HS-5 (cell line): Measurements from ENCODE around the gene DOCK1.

Experiments used
- DNase-seq: peaks from one replicate; pipeline ENCODE4 v3.0.0-alpha.2; 2012; ENCODE audit warnings: low read depth

The DOCK1 gene

DNA sequence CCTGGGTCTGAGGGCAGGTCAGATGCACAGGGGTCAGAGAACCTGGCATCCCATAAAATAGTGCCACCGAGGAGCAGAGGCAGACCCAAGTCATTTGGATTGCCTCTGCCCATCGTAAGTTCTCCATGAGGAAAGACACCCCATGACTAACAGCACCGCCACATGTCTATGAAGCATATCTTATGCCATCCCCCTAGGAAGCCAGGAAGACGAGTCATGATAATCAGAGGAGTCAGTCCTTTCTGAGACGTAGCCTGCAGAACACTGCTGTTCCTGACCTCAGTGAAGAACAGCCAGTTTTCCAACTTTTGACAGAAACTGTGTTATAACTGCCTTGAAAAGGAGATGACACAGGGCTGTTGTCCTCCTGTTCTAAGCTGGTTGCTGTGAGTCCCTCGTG lies 239.9 kb downstream of the DOCK1 start:
- peak; percentile 56 for DNase-seq

DNA sequence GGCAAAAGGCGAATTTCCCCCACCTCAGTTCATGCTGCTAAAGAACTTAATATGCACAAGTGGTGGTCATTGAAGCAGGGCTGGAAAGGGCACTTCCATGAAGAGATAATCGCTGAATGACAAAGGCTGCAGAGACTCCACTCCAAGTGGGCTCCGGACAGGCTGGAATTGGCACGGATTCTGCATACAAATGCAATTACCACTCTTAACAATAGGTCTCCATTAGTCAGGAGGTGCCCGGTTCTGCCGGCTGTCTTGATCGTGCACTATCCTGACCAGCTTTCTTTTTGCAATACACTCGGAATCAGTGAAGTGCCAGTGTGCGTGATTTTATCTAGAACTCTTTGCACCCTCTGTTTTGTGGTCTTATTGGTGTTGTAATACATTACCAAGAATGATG lies 241.4 kb downstream of the DOCK1 start:
- no peak for DNase-seq

DNA sequence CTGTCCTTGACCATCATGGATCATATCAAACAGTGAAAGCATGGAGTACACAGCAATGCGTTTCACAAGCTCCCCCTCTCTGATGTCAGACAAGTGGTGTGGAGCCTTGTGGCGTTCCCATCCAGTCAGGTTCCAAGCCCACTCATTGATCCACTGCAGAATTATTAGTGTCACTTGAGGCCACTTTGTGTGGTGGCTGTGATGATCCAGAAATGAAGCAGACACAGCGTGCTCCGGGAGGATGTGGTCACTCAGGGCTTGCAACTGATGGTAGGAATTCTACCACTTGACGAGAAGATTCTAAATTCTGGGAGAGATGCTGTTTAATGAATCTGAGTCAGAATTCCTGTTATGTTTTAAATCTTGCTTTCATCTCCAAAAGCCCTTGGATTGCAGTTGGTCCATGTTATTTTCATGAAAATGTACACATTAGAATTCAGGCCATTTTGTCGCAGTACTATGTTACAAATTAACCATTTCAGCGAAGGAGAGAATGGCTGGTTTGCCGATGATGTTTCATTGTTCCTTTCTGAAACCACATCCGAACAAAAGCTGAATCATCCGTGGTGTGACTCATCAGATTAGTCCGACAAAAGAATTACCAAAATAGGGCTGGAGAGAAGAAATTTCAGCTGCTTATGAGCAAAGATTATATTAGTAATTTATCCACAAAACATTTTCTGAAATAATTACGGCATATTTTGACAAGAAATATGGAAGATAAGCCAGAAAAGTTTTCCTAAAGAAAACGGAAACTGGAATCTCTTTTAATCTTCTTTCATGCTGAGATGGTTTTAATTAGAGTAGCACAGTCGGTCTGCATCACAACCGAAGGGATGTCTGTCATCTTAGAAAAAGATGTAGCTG lies 243.1 kb downstream of the DOCK1 start:
- peak; percentile 91 for DNase-seq

DNA sequence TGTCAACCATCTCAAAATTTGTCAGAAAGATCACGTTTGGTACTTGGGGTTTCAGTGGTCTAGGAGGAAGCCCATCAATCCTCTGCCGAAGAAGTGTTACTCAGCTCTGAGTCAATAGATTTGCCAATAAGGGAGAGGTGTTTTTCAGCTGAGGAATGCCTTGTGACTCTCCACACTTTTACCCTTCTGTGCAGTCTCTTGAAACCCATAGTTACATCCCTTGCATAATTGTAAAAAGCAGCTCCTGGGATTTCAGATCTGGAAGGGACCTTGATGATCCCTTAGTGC lies 243.6 kb downstream of the DOCK1 start:
- peak; percentile 82 for DNase-seq

DNA sequence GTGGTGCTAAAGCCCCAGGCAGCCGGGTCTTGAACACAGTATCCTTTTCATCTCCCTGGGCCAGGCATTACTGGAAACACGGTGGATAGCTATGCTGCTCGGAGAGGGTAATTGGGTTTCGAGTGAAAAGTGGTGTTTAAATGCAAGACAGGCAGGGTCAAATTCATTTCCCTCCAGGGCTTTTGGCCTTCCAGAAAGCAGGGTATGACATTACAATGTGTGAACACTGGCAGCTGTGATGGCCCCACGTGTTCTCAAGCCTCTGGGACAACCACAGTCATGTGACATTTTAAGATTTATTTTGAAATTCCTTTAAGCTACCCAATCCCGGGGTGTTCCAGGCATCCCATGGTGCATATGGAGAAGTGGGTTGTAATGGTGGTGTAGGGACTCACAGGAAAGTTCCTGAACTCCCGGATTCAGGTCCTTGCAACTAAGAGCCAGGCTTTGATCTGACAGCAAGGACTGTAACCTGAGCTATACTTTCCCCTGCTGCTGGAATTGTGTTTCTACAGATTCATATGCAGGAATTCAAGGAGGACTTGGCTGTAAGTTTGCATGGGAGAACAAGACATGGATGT lies 244.4 kb downstream of the DOCK1 start:
- DNase-seq: peak; percentile 16

DNA sequence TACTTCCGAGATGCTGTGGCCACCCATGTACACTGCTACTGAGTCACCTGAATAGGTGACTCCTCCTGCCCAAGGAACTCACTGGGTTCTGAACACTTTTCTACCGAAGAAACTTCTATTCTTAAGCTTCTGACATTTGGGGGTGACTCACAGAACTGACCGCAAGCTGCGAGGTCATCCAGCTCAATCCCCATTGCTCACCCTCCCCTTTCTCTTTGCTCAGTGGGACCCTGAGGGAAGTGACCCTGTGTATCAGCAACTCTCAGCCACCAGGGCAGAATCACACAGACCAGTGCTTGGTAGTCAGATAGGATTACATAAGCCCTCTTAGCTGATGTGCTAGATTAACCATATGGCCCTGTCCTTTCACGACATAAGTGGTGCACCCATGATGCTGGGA lies 244.9 kb downstream of the DOCK1 start:
- DNase-seq: peak; percentile 53

DNA sequence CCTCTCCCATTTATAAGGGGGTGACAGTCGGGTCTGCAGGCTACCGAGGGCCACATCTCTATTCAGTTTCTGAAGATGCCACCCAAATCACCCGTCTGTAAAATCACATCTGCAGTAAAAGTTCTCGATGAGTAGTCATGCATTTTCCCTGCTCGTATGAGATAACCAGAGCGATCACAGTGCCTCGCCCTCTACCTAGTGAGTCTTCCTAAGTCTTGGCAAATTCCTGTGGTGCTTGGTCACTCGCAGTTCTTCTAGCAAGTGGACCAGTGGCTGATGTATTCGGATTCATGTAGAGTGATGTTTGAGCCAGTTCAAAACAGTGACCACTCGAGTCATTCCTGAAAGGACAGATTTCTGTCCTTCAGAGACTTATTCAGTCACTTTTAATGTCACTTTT lies 246.3 kb downstream of the DOCK1 start:
- no peak for DNase-seq

DNA sequence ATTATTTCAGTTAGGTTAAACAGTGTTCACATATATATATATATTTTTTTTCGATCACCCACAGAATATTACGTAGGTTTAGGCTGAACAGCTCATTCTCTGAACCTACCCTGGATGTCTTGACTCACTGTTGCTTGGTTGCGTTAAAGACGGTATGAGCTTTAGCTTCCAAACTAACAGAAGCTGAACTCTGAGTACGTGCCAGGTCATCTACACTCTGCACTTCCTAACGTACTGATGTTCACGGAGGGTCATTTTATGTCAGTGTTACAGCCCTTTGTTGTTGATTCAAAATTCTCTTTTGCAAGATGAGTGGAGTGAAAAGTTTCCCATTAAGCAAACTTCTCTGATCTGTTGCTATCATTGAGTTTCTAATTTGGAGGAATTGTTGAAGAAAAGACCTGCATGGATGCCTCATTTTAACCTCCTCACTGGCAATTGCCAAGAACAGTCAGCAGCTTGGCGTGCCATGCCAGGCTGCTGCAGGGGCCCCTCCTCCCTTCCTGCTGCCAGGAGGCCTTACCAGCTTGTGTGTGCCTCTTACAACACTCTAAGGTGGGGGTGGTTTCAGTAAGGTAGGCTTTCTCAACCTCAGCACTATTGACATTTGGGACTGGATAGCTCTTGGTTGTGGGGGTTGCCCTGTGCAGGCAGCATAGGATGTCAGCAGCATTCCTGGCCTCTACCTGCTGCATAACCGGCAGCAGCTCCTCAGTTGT lies 246.9 kb downstream of the DOCK1 start:
- no peak for DNase-seq

DNA sequence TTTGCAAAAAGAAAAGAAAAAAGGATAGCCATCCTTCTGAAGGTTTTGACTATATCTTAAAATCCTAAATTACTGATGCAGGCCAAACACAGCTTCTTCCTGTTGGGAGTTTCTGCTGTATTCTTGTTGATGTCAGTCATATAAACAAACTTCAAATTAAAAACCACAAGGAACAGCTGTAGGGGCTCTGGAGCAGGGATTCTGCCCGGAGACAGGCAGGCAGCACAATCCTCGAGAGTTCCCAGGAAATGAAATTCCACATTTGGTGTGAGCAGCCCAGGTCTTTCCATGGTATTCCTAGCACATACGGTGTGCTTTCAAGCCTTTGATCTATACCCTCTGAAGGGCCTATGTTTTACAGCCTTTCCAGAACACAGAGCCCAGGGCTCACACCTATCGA lies 248.0 kb downstream of the DOCK1 start:
- no peak for DNase-seq

DNA sequence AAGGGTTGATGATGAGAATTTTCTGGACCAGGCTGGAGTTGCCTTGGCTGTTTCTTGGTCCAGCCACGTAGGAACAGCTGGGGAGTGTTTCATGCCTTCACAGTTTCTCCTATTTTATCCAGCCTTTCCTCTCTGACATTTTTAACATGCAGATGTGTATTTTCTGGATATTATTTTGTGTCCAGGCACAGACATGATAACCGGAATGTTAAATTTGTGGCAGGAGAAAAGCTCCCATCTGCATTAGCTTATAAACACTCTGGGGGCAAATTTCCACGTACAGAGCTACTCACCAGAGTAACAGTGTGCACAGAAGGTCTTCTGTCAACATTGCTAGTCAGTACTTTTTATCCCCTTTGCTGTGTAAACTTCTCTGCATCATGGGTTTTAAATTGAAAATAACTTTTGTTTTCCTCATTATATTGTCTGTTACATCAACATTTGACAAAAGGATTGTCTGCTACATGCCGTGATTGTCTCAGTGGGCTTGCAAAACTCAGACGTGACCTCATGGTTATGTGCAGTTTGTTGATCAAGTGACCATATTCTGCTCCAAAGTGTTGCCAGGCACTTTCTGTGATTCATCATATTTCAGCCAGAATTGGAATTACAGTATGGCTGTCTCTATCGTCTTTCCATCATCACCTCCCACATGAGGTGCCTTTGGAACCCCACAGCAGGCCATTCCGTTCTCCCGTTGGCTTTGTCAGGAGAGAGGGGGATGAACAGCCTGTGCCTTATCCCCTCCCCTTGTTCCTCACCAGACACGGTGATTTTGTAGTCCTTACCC lies 249.8 kb downstream of the DOCK1 start:
- no peak for DNase-seq

DNA sequence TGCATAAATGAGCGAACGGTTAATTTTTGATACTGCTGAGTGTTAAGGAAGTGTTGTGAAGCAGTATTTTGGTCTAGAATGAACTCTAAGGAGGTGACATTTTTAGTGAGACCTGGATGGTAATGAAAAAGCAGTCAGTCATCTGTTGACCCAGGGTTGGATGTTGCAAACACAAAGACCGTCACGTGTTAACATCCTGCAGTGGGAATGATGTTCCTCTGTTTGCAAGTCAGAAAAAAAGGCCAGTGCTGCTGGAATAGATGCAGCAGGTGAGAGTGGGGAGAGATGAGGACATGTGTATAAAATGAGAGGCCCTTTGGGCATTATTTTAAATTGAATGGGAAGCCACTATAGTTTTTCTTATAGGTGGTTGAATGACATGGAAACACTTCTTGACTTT lies 251.9 kb downstream of the DOCK1 start:
- DNase-seq: no peak

DNA sequence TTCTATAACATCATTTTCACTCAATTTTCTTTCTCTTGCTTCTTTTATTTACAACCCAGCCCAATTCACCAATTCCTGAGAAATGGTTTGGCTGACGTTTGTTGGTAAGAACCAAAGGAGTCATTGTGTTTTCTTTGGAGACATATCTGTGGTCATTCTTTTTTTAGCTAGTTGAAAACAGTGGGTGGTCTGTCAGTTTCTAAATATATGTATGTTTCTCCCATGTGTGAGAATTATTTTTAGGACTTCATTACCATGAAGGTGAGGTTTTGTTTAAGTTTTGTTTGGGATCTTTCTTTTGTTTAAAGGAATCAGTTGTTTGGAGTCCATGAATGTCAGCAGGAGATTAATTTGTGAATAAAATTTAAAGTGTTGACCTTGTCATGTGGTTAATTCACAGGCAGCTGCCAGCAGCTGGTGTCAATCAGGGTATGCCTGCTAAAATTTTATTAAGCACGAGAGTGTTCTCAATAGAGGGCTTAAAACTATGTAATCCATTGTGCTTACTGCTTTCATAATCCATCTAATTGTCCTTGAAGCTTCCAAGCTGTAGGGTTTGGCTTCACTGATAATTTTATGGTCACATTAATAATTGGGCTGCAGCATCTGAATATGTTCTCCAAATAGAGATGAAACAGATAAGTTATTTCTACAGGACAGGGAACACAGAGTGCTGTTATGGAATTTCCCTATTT lies 252.4 kb downstream of the DOCK1 start:
- DNase-seq: no peak

DNA sequence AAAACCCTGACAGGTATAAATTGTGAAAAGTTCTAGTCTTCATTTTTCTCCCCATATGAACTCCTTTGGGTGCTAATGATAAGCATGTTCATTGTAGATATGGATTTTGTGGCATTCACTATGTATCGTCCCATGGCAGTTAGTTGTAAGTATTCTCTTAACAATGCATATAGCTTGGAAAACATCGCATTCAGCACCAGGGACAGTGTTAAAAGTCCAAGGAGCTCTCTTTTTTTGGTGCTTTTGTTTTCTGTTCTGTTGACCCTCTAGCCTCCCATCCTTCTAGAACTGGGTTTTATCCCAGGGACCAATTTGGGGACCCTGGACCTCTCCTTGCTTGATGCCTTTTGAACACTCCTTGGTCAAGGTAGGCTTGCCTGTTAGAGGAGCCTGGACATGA lies 253.4 kb downstream of the DOCK1 start:
- DNase-seq: no peak

DNA sequence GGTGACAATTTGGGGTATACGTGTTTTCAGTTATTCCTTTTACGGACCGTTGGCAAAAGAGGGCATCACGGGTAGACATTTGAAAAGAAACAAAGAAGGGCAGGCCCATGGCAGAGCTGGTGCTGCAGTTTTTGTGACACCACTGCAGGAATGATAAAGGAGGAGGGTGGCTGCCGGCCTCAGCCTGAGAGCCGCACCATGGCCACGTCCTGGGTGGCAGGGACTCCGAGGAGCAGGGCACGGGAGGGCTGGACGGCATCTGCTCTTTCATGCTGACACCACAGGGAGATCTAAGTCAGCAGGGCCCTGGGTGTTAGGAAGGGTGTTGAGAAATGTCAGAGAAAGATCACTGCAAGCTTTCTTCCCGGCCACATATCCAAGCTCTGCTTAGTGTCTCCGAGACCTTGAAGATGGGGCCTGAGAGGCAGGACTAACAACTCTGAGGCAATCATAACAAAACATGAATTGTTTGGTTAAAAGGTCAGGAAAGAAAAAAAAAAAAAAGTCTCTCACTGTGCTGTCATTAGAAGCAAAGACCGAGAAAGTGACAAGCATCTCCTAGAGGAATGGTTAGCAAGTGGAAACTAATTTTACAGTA lies 254.5 kb downstream of the DOCK1 start:
- no peak for DNase-seq

DNA sequence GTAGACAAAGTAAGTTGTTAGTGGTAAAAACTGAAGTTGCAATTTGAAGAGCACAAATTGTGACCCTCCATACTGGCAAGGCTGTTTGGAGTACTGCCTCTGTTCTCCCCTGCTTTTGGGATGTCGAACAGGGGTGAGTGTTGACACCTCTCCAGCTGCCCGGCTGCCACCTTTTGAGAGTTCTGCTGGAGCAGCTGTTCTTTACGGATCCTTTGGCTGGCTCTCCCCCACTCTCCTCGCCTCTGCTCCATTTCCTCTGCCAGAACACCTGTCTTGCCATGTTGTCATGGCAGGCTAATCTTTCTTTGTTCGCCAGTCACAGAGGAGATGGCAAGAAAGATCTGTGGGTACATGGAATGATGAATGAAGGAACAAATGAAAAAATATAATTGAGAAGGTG lies 256.3 kb downstream of the DOCK1 start:
- no peak for DNase-seq

DNA sequence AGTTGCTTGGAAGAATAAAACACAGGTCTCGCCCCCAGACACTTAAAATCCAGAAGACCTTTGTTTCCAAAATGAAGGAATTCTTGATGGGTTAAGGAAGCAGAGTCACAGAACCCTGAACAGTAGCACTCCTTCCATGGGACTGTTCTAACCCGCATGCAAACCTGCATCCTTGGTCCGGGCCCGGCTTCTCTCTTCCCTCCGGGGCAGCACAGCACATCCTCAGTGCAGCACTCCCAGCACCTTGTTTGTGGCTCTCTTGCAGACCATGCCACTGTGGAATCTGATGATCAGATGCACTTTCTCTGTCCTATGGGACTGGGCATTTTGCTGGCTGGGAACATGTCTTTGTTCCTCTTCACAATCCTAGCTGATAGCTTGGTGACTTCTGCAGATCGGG lies 257.6 kb downstream of the DOCK1 start:
- no peak for DNase-seq

DNA sequence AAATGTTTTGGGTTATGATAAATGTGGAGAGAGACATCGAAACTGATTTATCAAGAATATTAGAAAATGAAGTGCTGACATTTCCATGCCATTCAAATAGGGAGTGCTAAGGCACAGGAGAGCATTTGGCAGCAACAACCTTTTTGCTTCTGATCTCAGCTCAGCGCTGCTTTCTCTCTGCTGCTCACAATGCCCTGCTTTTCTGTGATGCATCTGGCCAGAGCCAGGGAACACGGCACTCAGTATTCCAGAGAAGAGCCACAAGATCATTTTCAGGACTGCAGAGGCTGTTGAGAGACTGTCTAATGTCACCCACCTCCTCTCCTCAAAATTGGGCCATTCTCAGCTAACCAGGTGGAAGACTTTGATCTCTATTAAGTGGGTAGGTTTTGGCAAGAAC lies 263.0 kb downstream of the DOCK1 start:
- DNase-seq: no peak

DNA sequence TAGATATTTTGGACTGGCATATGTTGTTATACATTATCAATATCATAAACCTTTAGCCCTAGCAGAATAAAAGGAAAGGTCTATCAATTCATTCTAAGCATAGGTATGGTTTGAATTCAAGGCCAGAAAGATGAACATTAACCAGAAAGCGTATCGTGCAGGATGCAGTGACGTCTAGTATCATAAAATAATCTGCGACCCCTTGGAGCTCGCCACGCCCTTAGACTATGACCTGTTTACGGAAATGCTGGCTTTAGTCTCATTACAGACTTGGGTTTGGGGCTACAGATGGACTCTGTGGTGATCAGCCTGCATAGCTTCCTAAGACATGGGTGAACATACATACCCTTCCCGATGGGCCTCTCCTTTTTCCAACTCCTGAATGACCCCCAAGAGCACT lies 269.6 kb downstream of the DOCK1 start:
- no peak for DNase-seq

DNA sequence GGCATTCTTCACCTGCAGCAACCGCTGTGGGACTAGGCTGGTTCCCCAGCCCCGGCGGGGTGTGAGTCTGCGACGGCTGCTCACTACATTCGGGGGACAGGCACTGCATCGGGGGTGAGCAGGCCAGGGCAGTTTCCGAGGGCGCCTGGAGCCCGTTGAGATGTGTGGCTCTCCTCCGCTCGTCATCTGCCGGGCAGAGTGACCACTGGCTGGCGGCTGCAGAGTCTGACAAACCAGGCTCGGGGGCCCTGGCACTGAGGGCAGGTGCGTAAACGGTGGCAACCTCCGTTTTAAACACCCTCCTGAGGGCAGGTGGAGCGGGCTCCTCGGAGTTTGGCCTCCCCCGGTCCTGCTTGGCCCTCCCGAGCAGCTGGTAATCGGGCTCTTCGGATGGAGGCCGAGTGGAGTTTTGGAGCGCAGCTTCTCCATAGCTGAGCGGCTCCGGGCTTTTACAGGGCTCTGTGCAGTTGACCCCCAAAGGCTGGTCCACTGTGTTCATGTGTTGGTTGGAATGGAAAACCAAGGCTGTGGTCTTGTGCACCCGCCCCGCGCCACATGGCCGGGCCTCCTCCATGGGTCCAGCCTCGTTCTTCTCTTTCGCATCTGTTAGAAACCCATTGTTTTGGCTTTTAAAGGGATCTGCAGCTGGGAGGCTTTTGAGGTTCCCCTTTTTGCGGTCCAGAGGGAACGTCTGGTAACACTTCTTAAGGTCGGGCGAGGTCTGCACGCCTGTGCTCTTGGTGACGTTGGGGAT lies 270.3 kb downstream of the DOCK1 start:
- no peak for DNase-seq

DNA sequence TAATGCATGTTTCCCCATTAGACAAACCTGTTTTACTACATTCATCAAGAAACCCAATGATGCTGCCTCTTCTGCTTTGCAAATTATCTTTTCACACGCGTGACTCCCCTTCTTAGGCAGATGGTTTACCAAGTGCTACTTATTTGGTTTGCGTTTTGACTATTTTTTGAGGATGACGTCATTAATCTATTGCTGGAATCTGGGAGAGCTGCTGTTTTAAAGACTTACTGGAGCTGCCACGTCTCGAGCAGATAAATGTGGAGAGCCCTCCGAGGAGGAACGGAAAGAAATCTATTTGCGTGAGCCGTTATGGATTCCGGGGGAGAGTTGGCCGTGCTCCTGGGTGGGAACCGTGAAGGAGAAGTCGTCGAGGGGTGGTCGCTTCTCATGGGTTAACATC lies 271.4 kb downstream of the DOCK1 start:
- no peak for DNase-seq
